Measurements from ENCODE around the gene CHST4.
A peak's percentile ranks its signal among the peaks of the same experiment; 100 is the strongest.
"Not testable (repeated sequence)": the region's sequence is repeated elsewhere in the genome, so short reads cannot be mapped to it uniquely, and the experiment has no call there.

CHST4 gene

DNA sequence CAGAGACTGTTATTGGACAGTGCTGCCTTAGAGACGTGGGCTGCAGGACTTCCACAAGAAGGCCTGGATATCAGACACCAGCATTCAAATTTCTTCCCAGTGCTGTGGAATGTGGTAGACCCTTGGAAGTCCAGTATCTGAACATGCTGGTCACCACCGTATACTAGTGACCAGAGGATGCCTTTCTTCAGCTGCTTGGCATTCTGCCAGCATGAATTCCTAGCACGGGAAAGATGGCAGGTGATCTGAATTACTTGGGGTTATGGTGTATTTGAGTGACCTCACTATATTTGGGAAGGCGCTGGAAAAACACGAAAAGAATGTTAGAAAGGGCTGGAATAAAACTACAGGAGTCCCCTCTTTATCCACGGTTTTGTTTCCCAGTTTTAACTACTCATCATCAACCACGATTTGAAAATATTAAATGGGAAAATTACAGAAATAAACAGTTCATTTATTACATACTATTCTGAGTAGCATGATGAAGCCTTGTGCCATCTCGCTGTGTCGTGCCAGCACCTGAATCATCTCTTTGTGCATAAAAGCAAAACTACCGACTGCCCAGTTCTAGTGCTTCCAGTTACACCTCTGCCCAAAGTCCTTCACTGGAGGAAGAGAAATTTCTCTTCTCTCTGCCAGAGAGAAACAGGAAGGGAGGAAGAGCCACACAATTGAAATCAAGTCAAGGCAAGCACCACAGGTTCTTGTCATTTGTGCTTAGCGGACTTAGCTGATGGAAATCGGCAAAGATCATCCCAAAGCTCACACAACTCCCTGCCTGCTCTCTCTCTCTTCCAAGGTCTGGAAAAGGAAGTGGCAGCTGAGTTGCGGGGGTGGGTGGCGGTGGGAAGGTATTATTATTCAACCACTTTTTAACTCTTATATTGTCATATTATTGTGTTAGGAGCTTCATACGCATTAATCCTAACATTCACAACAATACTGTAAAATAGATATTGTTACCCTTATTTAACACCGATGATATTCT is 1.4 kb upstream of the CHST4 start:
- no peak for DNase-seq (ENCODE audit: low spot score)

DNA sequence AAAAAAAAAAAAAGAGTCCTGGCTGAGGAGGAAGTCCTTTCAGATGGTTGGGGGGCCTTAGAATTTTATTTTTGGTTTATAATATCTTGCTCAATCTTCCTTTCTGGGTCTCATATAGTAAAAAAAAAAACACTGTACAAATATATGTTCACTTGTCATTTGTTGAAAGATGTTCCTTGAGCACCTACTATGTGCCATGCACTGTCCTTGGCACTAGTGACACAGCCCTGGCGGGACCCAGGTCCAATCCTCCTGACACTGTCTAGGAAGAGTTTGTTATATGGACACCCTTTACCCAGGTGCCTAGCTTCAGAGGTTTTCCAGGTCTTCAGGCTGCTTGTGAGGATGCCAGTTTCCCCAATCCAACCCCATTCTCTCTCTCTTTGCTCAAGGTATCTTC is 2.0 kb downstream of the CHST4 start:
- DNase-seq (ENCODE audit: low spot score): no peak

DNA sequence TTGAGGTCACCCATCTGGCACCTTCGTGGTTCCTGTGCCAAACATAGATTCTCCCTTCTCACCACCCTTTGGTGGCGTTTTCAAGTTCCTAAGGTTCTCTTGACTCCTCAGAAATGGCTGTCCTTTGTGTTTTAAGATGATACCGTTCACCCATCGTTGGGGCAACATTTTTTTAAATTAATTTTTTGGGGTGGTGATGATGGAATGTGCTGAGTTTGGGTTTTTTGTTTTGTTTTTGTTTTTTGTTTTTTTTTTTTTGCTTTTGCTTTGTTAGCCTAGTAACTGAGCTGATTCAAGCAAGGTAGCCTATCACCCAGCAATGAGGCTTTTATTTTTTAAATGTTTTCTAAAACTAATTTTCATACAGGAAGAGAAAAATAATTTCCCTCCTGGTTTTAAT is 2.6 kb downstream of the CHST4 start:
- no peak for DNase-seq (ENCODE audit: low spot score)

DNA sequence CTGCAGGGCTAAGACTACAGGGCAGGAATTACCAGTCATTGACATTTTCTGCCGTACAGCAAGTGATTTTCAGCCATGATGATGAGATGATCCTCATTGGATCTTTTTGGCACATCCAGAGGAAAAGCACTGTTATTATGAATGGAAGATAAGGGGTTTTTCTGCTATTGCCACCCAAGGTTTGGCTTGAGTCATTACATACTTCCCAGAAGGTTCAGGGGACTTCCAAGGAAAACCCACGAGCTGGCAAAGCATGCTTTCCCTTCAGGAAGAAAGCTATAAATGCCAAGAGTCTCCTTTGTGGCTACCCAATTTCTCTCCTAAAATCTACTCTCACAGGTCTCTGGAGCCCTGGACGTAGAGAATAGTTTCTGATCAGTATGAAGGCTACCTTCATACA is 6.1 kb downstream of the CHST4 start:
- DNase-seq (ENCODE audit: low spot score): no peak

DNA sequence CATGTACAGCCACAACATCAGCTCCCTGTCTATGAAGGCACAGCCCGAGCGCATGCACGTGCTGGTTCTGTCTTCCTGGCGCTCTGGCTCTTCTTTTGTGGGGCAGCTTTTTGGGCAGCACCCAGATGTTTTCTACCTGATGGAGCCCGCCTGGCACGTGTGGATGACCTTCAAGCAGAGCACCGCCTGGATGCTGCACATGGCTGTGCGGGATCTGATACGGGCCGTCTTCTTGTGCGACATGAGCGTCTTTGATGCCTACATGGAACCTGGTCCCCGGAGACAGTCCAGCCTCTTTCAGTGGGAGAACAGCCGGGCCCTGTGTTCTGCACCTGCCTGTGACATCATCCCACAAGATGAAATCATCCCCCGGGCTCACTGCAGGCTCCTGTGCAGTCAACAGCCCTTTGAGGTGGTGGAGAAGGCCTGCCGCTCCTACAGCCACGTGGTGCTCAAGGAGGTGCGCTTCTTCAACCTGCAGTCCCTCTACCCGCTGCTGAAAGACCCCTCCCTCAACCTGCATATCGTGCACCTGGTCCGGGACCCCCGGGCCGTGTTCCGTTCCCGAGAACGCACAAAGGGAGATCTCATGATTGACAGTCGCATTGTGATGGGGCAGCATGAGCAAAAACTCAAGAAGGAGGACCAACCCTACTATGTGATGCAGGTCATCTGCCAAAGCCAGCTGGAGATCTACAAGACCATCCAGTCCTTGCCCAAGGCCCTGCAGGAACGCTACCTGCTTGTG is 10.7 kb downstream of the CHST4 start:
- DNase-seq (ENCODE audit: low spot score): no peak

DNA sequence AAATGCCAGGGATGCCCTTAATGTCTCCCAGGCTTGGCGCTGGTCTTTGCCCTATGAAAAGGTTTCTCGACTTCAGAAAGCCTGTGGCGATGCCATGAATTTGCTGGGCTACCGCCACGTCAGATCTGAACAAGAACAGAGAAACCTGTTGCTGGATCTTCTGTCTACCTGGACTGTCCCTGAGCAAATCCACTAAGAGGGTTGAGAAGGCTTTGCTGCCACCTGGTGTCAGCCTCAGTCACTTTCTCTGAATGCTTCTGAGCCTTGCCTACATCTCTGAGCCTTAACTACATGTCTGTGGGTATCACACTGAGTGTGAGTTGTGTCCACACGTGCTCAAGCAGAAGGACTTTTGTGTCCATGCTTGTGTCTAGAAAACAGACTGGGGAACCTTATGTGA is 11.4 kb downstream of the CHST4 start:
- DNase-seq (ENCODE audit: low spot score): peak; percentile 37

DNA sequence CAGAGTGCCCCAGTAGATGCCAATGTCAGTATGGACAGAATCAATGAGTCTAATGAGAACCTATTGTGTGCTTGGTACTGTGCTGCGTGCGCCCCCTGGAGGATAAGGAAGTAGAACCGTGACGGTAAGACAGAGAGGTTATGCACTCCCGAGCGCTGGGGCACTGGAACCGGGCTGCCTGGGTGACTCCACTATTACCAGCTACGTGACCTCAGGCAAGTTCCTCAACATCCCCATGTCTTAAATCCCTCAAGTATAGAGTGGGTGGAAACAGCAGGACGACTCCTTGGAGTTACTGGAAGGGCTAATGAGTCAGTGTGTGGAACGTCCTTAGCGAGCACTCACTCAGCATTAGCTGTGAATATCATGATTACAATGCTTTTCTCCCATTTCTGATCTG is 16.2 kb downstream of the CHST4 start:
- DNase-seq (ENCODE audit: low spot score): peak; percentile 30

DNA sequence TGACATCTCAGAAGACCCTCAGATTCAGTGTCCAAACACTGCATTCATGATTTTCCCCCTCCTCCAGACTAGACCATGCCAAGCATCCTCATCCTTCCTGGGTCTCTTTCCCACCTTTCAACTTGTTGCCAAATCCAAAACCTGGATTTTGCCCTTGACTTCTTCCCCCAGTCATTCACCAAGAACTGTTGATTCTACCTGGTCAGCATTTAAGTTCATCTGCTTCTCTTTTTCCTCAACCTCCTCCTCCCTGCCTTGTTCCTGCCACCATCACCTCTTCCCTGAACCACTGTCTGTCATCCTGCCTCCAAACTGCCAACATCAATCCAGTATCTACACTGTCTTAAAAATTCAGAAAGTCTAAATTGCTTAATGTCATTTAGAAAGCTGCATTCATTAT is 20.9 kb downstream of the CHST4 start:
- no peak for DNase-seq (ENCODE audit: low spot score)

DNA sequence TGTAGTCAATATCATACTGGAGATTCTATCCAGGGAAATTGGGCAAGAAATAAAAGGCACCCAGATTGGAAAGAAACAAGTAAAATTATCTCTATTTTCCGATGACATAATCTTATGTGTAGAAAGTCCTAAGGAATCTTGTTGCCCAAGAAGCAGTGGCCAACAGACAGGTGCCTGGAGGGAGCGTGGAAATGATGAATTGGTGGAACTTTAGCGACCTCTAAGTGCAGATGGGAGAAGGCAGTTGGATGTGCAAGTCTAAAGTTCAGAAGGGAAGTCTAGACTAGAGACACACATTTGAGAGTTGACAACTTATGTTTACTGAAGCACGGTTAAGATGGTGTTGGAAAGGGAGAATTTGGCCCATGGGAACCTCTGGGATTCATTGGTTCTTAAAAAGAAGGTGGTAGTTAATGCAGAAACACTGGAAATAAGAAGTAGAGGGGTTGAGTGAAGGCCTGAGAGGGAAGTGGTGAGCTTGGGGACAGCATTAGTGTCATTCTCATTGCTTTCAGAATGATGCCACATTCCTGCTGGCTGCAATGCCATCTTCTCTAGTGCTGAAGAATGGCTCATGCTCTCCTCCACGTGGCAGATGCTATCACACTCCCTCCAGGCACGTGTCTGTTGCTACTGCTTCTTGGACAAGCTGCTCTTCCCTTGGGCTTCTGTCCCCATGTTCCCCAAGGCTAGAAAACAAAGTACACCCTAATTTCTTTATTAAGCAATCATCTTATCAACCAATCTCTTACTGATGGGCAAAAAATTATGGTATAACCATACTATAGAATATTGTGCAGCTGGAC is 26.7 kb downstream of the CHST4 start:
- DNase-seq (ENCODE audit: low spot score): no peak

DNA sequence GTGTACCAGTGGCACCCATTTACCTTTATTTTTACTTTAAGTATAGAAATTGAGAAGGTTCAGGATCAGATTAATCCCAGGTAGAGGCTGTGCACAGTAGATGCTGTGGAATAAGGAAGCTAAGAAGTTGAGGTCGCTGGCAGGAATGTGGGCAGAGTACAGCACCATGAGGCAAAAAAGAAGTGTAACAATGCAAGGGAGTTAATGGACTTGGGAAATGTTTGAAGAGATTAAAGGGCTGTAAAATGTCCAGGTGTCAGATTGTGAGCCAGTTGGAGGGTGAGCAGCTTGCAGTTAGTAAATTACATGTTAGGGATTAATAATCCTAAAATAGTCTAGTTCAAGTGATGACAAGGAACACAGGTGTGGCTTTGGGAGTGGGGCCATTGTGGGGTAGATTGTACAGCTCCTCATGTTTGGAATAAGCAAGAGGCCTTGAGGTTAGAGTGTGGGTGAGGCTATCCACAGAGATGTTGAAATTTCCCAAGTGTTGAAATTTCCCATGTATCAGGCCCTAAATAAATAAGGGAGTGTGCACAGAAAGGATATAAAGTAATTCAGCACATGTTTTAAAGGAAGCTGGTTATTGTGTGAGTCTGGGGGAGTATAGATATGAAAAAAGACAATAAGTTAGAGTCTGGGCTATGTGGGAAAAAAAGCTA is 29.1 kb downstream of the CHST4 start:
- DNase-seq (ENCODE audit: low spot score): no peak

DNA sequence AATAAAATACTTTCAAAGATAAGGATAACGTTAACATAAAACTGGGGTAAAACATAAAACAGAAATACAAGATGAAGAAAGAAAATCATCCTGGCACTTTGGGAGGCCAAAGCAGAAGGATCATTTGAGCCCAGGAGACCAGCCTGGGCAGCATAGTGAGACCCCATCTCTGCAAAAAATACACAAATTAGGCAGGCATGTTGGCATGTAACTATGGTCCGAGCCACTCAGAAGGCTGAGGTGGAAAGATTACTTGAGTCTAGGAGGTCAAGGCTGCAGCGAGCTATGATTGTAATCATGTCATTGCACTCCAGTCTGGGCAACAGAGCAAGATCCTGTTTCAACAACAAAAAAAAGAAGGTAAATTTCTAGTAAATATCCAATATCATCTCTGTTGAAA is 31.1 kb downstream of the CHST4 start:
- DNase-seq (ENCODE audit: low spot score): no peak

DNA sequence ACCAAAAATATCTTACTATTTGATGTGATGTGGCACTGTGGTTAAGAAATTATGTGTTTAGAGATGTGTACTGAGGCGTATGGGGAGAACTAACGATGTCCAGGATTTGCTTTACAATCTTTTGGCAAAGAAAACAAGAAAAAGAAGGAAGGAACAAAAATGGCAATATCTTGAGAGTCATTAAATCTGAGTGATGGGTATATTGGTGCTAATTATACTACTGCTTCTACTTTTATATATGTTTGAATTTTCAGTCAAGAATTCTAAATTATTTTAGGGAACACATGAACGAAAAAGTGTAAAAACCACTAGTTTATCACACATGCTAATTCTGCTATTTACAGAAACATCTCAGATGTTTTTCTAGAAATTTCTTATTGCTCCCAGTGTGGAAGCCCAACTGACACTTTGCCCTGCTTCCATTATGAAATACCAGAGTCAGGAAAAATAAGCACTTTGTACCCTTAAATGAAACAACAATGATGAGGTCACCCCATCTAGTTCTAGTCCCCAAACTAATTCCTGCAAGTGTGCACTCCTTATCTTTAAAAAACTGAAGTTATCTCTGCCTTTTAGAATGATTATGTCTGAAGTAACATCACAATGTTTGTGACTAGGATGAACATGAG is 31.8 kb downstream of the CHST4 start:
- no peak for DNase-seq (ENCODE audit: low spot score)

DNA sequence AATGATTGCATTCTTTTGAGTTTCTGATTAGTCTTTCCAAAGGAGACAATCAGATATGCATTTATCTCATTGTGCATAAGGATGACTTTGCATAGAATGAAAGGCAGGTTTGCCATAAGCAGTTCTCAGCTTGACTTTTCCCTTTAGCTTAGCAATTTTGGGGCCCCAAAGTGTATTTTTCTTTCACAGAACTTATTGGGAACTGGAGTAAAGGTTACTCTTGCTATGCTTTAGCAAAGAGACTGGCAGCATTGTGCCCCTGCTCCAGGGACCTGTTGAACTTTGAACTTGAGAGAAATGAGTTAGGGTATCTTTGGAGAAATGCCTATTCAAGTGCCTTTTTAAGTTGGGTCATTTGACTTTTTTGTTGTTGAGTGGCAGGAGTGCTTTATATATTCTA is 33.6 kb downstream of the CHST4 start:
- DNase-seq (ENCODE audit: low spot score): no peak

DNA sequence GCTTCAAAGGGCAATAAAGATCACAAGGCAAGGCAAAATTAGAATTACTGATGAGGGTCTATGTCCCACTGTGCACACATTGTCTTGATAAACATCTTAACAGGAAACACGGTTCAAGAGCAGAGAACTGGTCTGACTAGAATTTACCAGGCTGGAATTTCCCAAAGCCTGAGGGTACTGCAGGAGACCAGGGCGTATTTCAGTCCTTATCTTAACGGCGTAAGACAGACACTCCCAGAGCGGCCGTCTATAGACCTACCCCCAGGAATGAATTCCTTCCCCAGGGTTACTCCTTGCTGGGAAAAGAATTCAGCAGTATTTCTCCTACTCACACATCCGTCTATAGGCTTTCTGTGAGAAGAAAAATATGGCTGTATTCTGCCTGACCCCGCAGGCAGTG is 35.7 kb downstream of the CHST4 start:
- DNase-seq (ENCODE audit: low spot score): not testable (repeated sequence)

DNA sequence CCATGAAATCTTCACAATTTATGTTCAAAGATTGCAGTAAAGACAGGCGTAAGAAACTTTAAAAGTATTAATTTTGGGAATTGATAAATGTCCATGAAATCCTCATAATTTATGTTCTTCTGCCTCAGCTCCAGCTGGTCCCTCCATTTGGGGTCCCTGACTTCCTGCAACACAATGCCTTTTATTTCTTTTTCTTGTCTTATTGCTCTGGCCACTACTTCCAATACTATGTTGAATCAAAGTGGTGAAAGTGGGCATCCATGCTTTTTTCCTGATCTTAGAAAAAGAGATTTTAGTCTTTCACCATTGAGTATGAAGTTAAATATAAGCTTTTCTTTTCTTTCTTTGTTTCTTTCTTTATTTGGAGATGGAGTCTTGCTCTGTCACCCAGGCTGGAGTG is 36.3 kb downstream of the CHST4 start:
- DNase-seq (ENCODE audit: low spot score): no peak

DNA sequence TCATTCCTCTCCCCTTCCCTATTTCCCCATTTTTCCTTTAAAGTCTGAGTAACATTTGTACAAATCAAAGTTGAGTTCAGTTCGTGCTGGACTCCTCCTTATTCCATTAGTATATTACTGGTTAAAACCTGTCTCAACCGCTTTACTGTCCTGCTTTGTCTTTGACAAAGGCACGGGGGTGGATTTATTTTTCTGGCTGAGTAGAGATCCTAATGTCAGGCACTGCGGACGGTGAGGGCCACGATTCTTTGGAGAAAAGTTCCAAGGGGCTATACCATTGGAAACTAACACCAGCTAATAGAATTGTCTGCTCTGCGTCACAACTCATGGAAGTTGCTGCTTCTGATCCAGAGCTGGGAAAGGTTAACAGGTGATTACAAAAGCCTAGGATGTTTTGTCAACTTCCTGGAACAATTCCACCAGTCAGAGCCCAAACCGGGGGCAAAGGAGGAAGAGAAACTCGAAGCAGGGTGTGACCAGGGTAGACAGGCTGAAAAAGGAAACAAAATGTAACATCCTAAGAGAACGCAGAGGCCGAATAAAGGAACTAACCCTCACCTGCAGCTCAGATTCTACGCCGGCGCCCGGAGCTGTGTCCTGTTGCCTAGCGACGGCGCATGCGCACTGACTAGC is 38.2 kb downstream of the CHST4 start:
- no peak for DNase-seq (ENCODE audit: low spot score)

DNA sequence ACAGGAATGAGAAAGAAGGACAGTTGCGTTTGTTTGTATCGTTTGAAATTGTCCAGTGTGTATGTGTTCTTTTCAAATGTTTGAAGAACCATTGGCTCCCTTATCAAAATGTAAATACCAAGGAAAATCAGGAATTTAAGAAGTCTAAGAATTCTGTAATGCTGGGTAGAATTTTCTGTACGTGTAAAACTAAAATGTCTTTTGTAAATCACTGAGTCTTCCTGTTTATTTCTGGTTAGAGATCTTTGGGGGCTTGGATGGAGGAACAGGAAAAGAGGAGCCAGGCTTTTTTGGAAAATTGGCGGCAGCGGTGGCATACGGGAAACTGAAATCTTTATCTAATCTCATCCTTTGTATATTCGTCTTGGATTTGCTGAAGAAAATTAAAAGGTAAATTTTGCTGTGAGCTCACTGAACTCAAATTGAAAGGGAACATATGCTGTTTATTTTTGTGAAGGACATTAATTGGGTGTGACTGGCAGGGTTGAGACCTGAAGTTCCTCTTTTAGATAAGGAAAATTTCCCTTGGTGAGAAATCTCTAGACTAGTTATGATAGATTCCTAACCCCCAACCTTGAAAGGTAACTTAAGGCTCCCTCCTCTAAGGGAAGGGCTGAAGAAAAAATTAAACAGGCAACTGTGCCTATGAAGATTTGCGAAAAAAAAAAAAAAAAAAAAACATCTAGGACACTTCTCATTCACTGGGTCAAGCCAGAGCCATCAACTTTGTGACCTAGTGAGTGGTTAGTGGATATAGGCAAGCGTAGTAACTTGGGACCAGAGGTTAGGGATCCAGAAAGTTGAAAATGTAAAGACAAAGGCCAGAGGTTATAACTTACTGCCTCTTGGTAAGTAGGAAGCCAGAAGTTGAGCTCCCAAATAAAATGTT is 39.8 kb downstream of the CHST4 start:
- DNase-seq (ENCODE audit: low spot score): no peak

DNA sequence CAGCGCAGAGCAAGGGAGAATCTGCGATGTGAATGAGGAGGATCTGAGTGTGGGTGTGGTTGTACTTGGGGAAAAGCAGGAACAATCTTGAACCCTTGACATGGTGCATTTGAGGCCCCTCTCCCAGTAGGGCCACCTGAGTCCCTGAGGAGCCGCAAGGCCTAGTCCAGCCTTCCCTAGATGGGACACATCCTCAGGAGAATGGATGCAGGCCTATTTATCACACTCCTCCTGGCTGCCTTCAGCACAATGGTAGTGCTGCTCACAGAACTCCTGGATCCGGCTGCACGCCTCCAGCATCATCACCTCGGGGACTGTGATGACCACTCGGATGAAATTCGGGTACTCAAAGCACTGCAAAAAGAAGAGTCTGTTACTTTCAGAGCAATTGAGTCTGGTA is 41.7 kb downstream of the CHST4 start:
- no peak for DNase-seq (ENCODE audit: low spot score)

DNA sequence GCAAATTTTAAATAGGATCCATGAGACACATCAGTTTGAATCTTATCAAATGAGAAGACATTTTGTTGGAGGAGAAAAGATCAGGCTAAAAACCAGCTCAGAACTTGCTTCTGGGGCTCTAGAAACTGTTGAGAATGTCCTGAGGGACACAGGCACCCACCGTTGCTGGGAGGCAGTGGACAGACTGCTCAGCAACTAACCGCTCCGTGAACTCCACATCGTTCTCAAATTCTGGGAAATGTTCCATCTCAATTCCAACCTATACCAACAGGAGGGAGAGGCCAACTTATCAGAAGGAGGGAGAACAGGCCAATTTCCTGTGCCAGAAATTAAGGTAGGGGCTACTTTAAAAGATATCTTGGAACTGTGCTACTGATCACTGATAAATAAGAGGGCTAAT is 42.3 kb downstream of the CHST4 start:
- DNase-seq (ENCODE audit: low spot score): no peak

DNA sequence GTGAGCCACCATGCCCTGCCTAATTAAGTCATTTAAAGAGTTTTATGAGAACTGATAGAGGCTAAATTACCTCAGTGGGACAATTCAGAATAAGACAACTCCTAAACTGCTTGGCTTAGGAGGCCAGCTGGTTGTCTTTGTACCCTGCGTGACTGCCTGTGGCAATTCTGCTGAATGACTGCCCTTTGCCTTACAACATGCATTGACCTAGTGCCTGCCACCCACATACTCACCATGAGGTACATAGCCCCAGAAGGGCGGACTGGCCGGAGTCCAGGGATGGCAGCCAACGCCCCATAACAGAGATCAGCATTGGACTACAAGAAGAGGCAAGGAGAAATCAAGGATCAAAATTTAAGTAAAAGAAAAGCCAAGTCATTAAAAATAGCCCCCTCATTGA is 43.4 kb downstream of the CHST4 start:
- no peak for DNase-seq (ENCODE audit: low spot score)

Data from cerebellar cortex (tissue), 1 donor.